Tibial nerve (tissue), 3 donors: ENCODE results near the gene PLEKHO2.

Experiments
- EP300 ChIP-seq, 2 donors: sonication (generic); formaldehyde crosslinking; IDR thresholded peaks; one replicate each; pipeline ENCODE4 v1.6.1; 2017; ENCODE audit warnings: antibody characterized with exemption in 2 of 2, mild to moderate bottlenecking in 1 of 2
- POLR2A ChIP-seq, 2 donors: fragments of 450-650 bp; IDR thresholded peaks; one replicate each; pipeline ENCODE4 v1.6.1; 2017; ENCODE audit warnings: antibody characterized with exemption in 2 of 2, mild to moderate bottlenecking in 2 of 2, moderate library complexity in 2 of 2

DNA sequence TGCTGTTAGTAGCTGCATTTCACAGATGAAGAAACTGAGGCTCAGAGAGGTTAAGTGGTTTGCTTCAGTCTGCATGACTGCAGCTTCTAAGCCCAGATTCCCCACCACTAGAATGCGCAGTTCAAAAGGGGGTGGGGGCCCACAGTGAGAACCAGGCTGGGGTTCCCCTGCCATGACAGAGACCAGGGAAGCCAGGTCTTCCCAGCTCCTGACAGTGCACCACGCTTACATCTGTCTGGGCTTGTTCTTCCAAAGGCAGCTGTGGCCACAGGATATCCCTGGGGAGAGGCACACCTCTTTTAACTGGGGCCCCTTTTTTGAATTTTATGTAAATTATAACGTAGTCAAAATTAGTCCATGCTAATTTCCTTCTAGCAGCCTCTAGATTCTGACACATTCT, 5.3 kb downstream of the PLEKHO2 start:
- no peak for TF ChIP-seq EP300 (IDR thresholded peaks at IDR 0.05)
- no peak for TF ChIP-seq POLR2A (IDR thresholded peaks at IDR 0.05)
